ENCODE measurements around the gene PPIE.

Gene PPIE

DNA sequence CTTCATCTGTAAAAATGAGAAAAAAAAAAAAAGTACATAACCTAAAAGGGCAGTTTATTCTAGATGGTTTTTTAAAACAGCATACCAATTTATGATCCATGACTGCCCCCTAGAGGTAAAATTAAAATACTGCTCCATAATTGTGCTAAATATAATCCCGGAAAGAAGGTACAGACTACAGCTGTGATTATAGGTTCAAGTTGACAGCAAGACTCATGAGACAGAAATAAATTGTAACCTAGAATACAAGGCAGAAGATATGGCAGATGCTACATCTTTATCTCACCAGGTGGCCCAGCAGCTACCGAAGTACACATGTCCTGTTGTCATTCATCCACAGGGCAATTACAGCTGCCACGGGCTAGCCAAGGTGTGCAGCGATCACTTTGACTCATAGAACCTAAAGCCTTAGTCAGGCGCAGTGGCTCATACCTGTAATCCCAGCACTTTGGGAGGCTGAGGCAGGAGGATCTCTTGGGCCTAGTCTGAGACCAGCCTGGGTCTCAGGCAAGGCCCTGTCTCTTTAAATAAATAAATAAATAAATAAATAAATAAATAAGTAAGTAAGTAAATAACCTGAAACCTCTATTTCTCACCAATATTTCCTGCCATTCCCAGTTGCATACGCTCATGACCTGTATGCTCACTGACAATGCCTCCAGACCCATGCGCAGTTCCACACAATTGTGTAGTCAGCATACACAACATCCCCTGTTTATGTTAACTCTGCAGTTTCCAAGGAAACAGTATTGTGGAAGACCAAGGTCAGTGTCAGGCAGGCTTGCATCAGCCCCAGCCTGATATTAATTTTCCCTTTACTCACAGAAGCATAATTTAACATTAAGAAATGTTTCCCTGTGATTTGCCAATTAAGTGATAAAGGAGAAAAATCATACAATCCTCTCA, 18.3 kb upstream of the PPIE start:
- DNase-seq (ENCODE audit: low spot score) = no peak

DNA sequence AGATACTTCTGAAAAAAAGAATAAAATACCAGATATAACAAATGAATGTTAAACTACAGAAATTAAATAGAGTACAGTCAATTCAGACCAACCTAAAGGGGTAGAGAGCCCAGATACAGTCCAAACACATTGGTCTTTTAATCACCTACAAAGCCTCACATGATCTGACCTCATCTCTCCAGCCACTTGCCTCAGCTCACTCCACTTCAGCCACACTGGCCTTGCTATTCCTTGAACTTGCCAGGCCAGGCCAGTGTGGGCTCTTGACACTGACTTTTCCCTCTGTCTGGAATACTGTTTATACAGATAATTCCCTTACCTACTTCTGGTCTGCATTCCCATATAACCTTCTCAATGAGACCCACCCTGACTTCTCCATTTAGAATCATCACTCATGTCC, 17.0 kb upstream of the PPIE start:
- no peak for DNase-seq (ENCODE audit: low spot score)

DNA sequence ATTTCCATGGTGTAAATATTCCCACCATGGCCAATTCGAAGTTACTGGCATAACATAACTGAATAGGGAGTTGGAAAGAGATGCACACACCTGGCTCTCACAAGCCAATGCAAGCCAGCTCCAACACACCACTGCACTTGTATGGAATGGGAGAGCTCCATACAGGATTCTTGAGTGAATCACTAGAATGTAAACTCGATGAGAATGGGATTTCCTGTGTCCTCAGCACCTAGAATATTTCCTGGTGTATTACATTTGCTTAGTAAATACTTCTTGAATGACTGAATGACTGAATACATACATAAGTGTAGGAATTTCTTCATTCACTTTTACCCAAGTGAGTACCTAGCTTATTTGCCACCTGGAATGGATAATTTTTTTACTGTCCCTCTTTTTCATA, 16.2 kb upstream of the PPIE start:
- DNase-seq (ENCODE audit: low spot score) = no peak

DNA sequence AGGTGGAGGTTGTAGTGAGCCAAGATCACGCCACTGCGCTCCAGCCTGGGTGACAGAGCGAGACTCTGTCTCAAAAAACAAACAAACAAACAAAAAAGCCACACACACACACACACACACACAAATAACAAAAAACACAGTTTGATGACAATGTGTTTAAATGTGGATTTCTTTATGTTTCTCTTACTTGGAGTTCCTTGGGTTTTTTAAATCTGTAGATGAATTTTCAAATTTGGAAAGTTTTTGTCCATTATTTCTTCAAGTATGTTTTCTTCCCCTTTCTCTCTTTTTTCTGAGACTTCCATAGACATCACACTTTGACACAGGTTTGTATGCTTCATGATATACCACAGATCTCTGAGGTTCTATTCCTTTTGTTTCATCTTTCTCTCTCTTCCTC, 12.1 kb upstream of the PPIE start:
- no peak for DNase-seq (ENCODE audit: low spot score)

DNA sequence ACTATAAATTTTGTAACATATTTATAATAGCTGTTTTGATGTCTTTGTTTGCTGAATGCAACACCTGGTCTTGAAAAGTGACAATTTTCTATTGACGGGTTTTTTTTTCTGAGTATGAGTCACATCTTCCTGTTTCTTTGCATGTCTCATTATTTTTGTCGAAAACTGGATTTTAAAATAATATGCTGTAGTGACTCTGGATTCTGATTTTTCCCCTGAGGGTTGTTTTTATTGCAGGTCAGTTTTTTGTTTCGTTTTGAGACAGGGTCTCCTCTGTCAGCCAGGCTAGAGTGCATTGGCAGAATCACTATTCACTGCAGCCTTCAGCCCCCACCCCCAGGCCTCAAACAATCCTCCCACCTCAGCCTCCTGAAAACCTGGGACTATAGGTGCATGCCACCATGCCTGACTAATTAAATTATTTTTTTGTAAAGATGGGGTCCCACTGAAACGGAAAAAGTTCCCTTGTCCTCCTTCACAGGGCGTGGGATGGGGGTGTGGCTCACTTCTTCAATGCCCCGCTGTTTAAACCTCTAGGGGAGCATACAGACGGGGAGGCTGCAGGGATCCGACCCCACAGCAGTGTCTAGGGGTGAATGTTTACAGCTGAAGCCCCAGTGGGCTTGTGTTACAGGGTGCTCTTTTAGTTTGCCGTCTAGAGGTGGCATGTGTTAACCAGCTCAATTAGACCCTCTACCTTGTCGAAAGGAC, 11.3 kb upstream of the PPIE start:
- DNase-seq (ENCODE audit: low spot score) = no peak

DNA sequence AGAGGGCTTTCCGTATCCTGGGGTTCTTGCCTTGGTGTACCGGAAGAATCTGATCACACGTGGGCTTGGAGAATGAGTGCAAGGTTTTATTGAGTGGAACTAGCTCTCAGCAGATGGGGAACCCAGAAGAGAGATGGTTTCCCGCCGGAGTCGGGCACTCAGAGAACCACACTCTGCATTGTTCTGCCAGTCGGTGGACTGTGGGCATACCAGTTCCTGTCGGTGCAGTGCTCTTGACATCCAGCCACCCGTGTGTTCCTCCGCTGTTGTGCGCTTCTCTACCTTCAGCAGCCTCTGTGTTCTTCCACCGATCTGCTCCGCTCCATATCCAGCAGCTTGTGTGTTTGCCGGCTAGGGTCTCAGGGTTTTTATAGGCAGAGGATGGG, 10.8 kb upstream of the PPIE start:
- no peak for DNase-seq (ENCODE audit: low spot score)

DNA sequence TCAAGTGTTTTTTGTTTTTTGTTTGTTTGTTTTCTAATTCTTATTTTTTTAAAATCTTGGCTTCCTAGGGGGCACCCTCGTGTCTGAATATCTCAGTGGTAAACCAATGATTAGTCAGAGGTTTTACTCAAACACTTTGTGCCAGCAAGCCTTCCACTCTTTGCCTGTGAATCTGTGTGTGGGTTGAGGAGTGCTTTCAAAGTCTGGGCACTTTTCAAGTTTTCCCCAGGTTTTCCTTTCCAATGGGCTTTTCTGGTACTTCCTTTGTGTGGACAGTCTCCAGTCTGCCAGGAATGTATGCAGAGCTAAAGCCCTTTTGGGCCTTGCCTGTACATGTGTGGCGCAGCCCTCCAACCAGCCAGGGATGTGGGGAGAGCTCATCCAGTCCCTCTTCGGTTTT, 9.7 kb upstream of the PPIE start:
- no peak for DNase-seq (ENCODE audit: low spot score)

DNA sequence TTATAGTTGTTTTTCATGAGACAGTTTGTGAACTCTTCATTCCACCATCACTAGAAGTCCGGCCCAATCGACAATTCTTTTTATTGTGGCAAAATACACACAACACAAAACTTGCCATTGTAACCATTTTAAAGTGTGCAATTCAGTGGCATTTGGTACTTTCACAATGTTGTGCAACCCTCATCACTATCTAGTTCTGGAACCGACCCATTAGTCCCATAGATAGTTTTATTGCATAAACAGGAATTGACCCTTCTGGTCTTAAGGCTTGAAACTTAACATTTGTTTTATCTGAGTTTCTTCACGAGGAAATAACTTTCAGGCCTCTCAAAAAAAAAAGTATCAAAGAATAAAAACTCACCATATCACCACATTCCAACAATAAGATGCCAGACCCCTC, 8.8 kb upstream of the PPIE start:
- no peak for DNase-seq (ENCODE audit: low spot score)

DNA sequence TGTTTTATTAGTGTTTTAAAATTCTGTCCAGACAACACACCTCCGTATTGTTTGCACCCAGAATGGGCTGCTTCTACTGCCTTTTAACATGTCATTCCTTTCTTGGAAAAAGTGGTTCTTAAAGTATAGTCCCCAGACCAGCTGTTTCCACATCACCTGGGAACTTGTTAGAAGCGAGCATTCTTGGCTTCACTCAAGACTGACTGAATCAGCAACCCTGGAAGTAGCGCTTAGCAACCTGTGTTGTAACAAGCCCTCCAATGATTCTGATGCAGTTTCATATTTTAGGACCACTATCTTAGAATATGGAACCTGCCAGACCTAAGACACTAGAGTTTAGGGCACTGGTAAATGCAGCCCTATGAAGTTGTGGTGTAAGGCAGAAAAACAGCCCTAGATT, 6.0 kb upstream of the PPIE start:
- no peak for DNase-seq (ENCODE audit: low spot score)

DNA sequence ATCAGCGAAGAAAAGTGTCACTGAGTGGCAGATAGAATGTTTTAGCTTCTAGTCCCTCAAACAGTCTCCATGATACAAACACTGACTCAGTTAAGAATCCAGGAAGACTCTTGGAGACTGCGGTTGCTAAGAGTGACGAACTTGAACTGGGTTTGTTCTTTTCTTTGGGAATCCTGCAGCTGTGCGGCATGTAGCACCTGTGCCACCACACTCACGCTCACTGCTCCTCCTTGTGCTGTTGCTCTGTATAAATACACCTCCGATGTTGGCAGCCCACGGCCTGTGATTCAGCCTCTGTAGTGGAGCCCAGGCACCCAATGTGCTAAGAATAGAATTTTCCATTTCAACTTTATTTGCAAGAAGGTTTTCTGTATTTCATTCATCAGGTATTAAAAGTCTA, 5.5 kb upstream of the PPIE start:
- no peak for DNase-seq (ENCODE audit: low spot score)

DNA sequence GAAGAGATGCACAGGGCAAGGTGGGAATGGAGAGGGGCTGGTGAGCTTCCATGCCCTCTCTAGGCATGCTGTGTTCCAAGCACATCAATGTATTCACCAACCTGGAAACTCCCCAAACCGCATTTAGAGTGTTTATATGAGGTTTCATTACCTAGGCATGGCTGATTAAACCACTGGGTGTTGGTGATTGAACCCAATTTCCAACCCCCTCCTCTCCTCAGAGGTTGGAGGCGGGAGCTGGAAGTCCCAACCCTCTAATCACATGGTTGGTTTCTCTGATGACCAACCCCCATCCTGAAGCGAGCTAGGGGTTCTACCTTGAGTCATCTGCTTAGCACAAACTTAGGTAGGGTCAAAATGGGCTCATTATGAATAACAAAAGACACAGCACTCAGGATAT, 3.0 kb upstream of the PPIE start:
- DNase-seq (ENCODE audit: low spot score) = no peak

DNA sequence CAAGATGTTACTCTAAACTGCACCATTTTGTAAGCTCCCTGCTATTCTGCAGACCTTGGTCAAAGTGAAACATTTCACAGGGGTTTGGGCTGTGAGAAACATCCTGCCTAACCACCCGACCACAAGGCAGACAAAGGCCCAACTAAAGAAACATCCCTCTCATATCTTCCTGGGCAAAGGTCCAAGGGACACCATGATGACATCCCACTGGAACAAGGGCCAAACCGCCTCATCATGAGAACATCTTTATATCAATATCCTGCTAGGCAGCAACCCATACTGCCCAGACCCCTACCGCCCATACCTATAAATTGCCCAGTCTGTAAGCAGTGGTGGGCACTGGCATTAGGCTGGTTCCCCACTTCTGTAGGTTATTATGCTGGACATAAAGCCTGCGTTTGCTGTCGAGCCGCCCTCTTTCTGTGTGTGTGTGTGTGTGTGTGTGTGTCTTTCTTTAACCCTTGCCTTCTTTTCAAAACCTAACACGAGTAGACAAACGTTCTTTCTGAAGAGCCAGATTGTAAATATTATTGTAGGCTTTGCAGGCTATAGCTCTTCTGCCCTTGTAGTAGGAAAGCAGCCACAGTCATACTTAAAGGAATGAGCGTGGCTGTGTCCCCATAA, 1.0 kb upstream of the PPIE start:
- no peak for DNase-seq (ENCODE audit: low spot score)

DNA sequence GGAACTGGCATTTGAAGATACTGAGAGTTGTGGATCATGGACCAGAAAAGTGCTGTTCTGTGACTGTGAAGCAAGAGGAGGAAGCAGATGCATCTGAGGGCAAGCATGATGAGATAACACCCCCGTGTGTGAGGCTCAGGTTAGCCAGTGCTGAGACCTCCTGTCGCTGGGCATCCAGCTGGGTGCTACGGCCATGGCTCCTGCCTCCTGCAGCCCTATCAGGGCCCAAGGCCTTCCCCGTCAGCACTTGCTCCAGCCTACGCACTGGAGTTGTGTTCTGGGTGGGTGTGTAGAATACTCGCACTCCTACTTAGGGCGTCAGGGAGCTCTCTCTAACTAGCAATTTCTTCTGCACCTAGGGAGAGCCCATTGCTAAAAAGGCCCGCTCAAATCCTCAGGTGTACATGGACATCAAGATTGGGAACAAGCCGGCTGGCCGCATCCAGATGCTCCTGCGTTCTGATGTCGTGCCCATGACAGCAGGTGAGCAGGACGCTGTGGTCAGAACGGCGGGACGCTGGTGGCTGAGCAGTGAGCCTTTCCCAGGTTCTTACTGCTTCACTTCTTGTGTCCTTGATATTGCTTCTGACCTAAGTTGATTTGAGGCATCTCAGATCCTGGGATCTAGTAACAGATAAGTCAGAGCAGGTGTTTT, 6.5 kb downstream of the PPIE start:
- no peak for DNase-seq (ENCODE audit: low spot score)

DNA sequence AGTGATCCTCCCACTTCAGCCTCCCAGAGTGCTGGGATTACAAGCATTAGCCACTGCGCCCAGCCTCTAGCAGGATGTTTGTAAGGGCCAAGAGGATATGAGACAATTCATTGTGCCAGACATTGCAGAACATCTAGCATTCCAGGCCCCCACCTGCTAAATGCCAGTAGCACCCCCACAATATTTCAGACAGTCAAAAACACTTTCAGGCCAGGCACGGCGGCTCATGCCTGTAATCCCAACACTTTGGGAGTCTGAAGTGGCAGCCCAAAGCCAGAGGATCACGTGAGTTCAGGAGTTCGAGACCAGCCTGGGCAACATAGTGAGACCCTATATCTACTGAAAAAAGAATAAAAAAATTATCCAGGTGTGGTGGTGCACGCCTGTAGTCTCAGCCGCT, 12.9 kb downstream of the PPIE start:
- DNase-seq (ENCODE audit: low spot score) = no peak

DNA sequence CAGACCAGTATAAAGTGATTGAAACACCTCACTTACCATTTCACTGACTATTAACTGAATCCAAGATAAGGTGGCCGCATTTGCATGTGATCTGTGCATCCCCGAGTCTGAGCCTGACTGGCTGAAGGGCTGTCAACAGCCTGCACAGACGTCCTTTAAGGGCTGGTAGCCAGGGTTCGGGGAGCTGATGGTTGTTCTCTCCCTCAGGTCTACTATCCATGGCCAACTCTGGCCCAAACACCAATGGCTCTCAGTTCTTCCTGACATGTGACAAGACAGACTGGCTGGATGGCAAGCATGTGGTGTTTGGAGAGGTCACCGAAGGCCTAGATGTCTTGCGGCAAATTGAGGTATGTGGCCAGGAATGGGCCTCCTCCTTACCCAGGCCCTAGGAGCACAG, 14.0 kb downstream of the PPIE start:
- DNase-seq (ENCODE audit: low spot score) = no peak

DNA sequence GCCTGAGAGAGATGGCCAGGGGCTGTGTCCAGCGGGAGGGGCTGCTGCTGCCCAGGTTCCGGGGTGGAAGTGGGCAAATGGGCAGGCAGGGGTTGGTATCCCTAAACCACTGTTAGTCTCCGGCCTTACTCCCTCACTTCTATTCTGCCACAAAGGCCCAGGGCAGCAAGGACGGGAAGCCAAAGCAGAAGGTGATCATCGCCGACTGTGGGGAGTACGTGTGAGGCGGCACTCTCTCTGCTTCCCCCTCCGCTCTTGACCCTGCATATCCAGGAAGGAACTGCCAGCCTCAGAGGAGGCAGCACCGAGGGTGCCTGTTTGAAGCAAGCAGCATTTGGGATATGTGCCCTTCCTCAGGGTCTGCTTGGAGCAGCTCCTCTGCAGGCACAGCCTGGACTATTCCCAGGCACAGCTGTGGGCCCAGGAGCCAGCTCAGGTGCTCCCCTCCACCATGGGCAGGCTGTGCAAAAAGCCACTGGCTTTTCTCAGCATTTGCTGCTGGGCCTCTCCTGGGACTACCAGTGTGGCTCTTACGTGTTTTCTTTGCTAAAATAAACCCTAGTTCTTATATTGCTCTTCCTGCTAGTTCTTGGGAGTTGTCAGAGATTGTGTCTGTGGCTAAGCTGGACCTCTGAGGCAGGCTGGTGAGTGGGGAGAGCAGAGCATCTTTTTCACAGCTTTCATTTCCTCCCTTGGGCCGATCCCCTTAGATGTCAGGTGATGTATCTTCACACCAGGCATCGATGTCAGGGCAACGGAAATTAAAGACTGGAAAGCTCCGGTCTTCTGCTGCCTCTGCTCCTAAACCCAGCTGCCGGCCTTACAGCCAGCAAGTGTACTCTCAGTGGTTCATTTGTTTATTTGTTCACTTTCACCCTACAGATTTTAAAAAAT, 14.7 kb downstream of the PPIE start:
- no peak for DNase-seq (ENCODE audit: low spot score)

DNA sequence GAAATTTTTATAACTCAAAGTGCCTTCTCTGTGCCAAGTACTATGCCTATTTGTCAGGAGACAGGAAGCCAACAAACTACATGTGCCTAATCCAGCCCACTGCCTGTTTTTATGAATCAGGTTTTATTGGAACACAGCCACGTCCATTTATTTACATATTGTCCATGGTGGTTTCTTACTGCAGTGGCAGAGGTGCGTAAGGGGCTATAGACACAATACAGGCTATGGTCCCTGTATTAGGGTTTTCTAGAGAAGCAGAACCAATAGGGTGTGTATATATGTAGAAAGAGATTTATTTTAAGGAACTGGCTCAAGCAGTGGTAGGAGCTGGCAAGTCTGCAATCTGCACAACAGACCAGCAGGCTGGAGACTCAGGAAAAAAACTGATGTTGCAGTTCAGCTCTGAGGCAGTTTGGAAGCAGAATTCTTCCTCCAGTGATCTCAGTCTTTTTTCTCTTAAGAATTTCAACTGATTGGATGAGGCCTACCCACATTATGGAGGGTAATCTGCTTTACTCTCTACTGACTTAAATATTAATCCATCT, 15.4 kb downstream of the PPIE start:
- no peak for DNase-seq (ENCODE audit: low spot score)

DNA sequence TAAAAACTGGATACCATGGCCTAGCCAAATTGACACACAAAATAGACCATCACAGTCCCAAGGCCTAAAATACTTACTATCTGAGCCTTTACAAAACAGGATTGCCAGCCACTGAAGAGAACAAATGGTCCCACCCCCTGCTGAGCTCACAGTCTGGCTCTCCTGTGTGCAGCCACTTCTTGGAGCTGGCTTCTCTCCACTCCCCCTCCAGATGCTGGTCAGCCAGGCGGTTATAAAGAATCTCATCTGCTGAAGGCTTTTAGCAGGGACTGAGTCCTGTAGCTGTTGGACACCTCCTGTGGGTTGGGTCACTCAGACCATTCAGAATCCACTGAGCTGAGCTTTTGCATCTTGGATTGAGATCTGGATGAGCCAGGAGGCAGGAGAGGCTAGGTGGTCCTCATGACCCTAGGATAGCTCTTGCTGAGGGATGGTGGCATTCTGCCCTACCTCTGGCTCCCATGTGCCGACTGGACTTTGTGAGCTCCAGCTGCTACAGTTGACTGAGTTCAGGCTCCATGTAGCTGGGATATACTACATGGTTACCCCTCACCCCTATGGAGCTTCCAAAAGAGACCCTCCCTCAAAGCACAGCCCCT, 16.3 kb downstream of the PPIE start:
- no peak for DNase-seq (ENCODE audit: low spot score)

DNA sequence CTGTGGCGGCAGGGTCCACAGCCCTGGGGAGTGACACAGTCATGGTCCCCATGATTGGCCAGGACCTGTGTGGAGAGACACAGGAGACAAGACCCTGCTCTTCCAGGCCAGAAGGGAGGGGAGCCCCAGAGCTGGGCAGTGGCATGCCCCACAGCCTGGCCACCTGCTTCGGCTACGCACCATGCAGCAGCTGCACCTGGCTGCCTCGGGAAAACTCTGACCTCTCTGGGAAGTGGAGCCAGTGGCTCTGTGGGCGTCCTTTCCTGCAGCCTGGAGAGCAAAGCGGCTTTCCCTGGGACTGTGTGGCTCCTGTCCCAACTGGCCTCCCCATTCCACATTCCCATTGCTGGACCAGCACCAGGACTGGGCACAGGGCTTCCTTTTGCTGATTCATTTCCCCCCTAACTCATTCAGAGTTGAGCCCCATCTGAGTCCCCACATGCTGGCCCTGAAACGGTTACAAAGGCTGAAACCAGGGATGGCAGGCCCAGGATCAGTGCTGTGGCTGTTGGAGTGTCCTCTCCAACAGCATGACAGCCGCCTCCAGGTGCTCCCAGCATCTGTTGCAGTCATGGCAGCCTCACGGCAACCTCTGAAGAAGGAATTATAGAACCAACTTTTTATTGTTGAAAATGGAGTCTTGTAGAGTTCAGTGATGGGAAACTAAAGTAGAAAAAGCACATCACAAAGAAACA, 17.4 kb downstream of the PPIE start:
- no peak for DNase-seq (ENCODE audit: low spot score)

DNA sequence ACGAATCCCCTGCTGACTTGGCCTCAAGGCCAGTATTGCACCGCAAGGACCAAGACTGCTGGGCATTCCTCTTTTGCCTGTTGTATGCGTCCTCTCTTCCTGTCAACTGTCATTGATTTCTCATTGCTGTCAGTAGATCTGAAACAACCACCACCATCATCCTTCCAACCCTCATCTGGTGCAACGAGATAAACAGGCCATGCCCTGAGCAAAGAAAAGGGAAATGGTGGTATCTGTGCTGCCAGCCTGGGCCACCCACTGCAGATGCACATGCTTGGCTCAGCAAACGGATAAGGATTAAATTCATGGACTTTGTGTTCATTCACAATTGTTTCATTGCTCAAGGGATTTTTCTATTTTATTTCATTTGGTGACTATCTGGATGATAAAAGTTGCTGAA, 18.8 kb downstream of the PPIE start:
- no peak for DNase-seq (ENCODE audit: low spot score)

Measured in left forelimb (tissue), 1 donor.